CD14-positive monocyte (primary cell): ENCODE results near the gene SPNS3. TPM values are rescaled to one million over a fixed set of nuclear protein-coding genes. Genes with fewer than 3 reads are reported as not detected.

ENCODE experiments used
- DNase-seq, 3 donors: peaks; one replicate each; pipeline ENCODE4 v3.0.0-alpha.2; 2011 to 2022
- H2AFZ ChIP-seq: 2 replicates; pipeline ENCODE4 v1.6.0; 2012; ENCODE audit warnings: mild to moderate bottlenecking, low read depth, low read length, inconsistent platforms; ENCODE audit not compliant: insufficient read depth, poor library complexity, severe bottlenecking
- H3K27ac ChIP-seq, 2 donors: 1 replicate in 1 of 2; 2 replicates in 1 of 2; pipeline ENCODE4 v1.5.1; 2012 to 2013; ENCODE audit warnings: low read length in 2 of 2, control low read depth in 1 of 2, inconsistent platforms in 1 of 2, low read depth in 1 of 2, mild to moderate bottlenecking in 1 of 2
- H3K27me3 ChIP-seq, 2 donors: one replicate each; pipeline versions ENCODE4 v1.6.0 to v1.6.1; 2011 to 2013; ENCODE audit warnings: low read length in 2 of 2; ENCODE audit not compliant: control insufficient read depth in 2 of 2, insufficient read depth in 2 of 2
- H3K36me3 ChIP-seq, 2 donors: replicated peaks in 1 of 2; 1 replicate in 1 of 2; 2 replicates in 1 of 2; pipeline versions ENCODE4 v1.5.1 to v1.6.1; 2012 to 2013; ENCODE audit warnings: low read length in 2 of 2, control low read depth in 1 of 2, inconsistent platforms in 1 of 2, mild to moderate bottlenecking in 1 of 2; ENCODE audit not compliant: insufficient read depth in 2 of 2, control insufficient read depth in 1 of 2
- H3K4me1 ChIP-seq, 2 donors: 1 replicate in 1 of 2; 2 replicates in 1 of 2; pipeline versions ENCODE4 v1.5.1 to v1.6.1; 2012 to 2013; ENCODE audit warnings: low read length in 2 of 2, control low read depth in 1 of 2, inconsistent platforms in 1 of 2, mild to moderate bottlenecking in 1 of 2, moderate library complexity in 1 of 2; ENCODE audit not compliant: insufficient read depth in 2 of 2, control insufficient read depth in 1 of 2
- H3K4me2 ChIP-seq: replicated peaks from 2 replicates; pipeline ENCODE3; 2012; ENCODE audit warnings: low read length, moderate library complexity, mild to moderate bottlenecking; ENCODE audit not compliant: poor library complexity, severe bottlenecking; ENCODE audit errors: extremely low read depth
- H3K4me3 ChIP-seq, 3 experiments: fragments of 200-600 bp in 1 of 3; sonication (generic) in 1 of 3; replicated peaks in 1 of 3; 1 replicate in 2 of 3; 2 replicates in 1 of 3; pipeline ENCODE4 v1.5.1; 2011 to 2013; ENCODE audit warnings: low read length in 3 of 3, mild to moderate bottlenecking in 3 of 3, control low read depth in 2 of 3, low read depth in 2 of 3, inconsistent platforms in 1 of 3, moderate library complexity in 1 of 3
- H3K79me2 ChIP-seq: 2 replicates; pipeline ENCODE4 v1.6.0; 2012; ENCODE audit warnings: mild to moderate bottlenecking, control low read depth, inconsistent platforms, low read length, moderate library complexity; ENCODE audit not compliant: insufficient read depth
- H3K9ac ChIP-seq: 2 replicates; pipeline ENCODE4 v1.6.0; 2017; ENCODE audit warnings: low read length, mild to moderate bottlenecking; ENCODE audit not compliant: insufficient read depth, poor library complexity, severe bottlenecking
- H3K9me3 ChIP-seq, 2 donors: replicated peaks in 1 of 2; 1 replicate in 1 of 2; 2 replicates in 1 of 2; pipeline versions ENCODE4 v1.5.1 to v1.6.1; 2012 to 2013; ENCODE audit warnings: low read length in 2 of 2, control low read depth in 1 of 2; ENCODE audit not compliant: control insufficient read depth in 1 of 2, insufficient read depth in 1 of 2
- H4K20me1 ChIP-seq: 2 replicates; pipeline ENCODE4 v1.6.0; 2012; ENCODE audit warnings: mild to moderate bottlenecking, low read length, control low read depth, moderate library complexity; ENCODE audit not compliant: insufficient read depth
- H3K27ac Mint-ChIP-seq, 7 donors: one replicate each; pipeline ENCODE4 v1.8.0; 2020; ENCODE audit warnings: mild to moderate bottlenecking in 7 of 7, mixed read lengths in 7 of 7, moderate library complexity in 6 of 7, inconsistent platforms in 2 of 7
- H3K27me3 Mint-ChIP-seq, 3 donors: one replicate each; pipeline ENCODE4 v1.8.0; 2021 to 2022; ENCODE audit warnings: low read depth in 3 of 3, mild to moderate bottlenecking in 3 of 3, mixed read lengths in 3 of 3, moderate library complexity in 3 of 3, inconsistent platforms in 1 of 3
- H3K36me3 Mint-ChIP-seq, 2 donors: one replicate each; pipeline ENCODE4 v1.8.0; 2020; ENCODE audit warnings: mixed read lengths in 2 of 2, inconsistent platforms in 1 of 2, mild to moderate bottlenecking in 1 of 2
- H3K4me1 Mint-ChIP-seq: one replicate; pipeline ENCODE4 v1.8.0; 2020; ENCODE audit warnings: mild to moderate bottlenecking, mixed read lengths
- H3K4me3 Mint-ChIP-seq, 2 donors: one replicate each; pipeline ENCODE4 v1.8.0; 2020; ENCODE audit warnings: mild to moderate bottlenecking in 2 of 2, mixed read lengths in 2 of 2, moderate library complexity in 1 of 2
- H3K9me3 Mint-ChIP-seq, 7 donors: one replicate each; pipeline ENCODE4 v1.8.0; 2020 to 2022; ENCODE audit warnings: mixed read lengths in 7 of 7, mild to moderate bottlenecking in 6 of 7, moderate library complexity in 6 of 7, inconsistent platforms in 2 of 7
- WGBS: methylation state at CpG from one replicate; pipeline ENCODE4 v1.1.5; 2013; ENCODE audit warnings: missing lambda C conversion rate; ENCODE audit not compliant: insufficient coverage; 5-methylcytosine and 5-hydroxymethylcytosine counted together
- intact Hi-C, 2 donors: fragments of 100-400 bp; cut with micrococcal nuclease; formaldehyde crosslinking; loops; one replicate each; pipeline versions ENCODE4 v1.15.0 to v1.15.1; 2023
- polyA plus RNA-seq, 3 donors: library from polyadenylated mRNA; depleted of rRNA in 1 of 3; unstranded in 2 of 3; stranded (reverse) in 1 of 3; fragments of 300-500 nt in 2 of 3; fragments of >200 nt in 1 of 3; fragmentation: Illumina TruSeq in 2 of 3; gene quantifications; 1 replicate in 2 of 3; 2 replicates in 1 of 3; pipeline ENCODE4 v1.2.3, GENCODE V29; 2012 to 2021
- TF ChIP-seq, protein P1 (sequence below): fragments of 200-600 bp; IDR thresholded peaks from one replicate; pipeline ENCODE4 v1.8.0; 2022; ENCODE audit warnings: antibody characterized with exemption, mild to moderate bottlenecking

The SPNS3 gene
- polyA plus RNA-seq, 3 donors = 2.3 to 5.7 (median 4.5) TPM

DNA sequence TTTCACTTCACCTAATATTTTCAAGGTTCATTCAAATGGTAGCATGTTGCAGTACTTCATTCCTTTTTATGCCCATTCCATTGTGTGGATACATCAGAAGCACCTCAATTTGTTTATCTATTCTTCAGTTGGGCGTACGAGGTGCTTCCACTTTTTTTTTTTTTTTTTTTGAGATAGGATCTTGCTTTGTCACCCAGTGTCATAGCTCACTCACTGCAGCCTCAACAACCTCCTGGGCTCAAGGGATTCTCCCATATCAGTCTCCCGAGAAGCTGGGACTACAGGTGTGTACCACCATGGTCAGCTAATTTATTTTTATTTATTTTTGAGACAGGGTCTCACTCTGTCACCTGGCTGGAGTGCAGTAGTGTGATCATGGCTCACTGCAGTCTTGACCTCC, 22.5 kb upstream of the SPNS3 start:
- Mint-ChIP-seq H3K4me1 (peaks cover 12% of the 10 kb centered on the region), H3K36me3 (no peaks in the 10 kb centered on the region), H3K9me3 (peaks cover 0 to 1% (median 0%) of the 10 kb centered on the region in 7 donors), H3K4me3 (no peak overlapping the region), H3K27me3 (peaks cover 11 to 18% (median 15%) of the 10 kb centered on the region in 3 donors), H3K27ac (no peak overlapping the region)
- no peak for DNase-seq
- Histone ChIP-seq H3K4me1 (peaks cover 5 to 9% of the 10 kb centered on the region in 2 donors), H3K9me3 (no peaks in the 10 kb centered on the region), H3K9ac (no peak overlapping the region), H2AFZ (no peak overlapping the region), H3K27me3 (no peaks in the 10 kb centered on the region), H3K4me3 (no peak overlapping the region), H3K27ac (no peak overlapping the region), H4K20me1 (no peaks in the 10 kb centered on the region), H3K4me2 (no peak overlapping the region), H3K79me2 (no peaks in the 10 kb centered on the region), H3K36me3 (no peaks in the 10 kb centered on the region)
- intact Hi-C loops = loop anchor here (5.0 kb wide), 1 partner anchor 194 kb away; no protein-coding TSS in a partner anchor
- no CpG with 5 or more reads among the region's 3 CpGs for WGBS
- TF ChIP-seq, protein P1, sequence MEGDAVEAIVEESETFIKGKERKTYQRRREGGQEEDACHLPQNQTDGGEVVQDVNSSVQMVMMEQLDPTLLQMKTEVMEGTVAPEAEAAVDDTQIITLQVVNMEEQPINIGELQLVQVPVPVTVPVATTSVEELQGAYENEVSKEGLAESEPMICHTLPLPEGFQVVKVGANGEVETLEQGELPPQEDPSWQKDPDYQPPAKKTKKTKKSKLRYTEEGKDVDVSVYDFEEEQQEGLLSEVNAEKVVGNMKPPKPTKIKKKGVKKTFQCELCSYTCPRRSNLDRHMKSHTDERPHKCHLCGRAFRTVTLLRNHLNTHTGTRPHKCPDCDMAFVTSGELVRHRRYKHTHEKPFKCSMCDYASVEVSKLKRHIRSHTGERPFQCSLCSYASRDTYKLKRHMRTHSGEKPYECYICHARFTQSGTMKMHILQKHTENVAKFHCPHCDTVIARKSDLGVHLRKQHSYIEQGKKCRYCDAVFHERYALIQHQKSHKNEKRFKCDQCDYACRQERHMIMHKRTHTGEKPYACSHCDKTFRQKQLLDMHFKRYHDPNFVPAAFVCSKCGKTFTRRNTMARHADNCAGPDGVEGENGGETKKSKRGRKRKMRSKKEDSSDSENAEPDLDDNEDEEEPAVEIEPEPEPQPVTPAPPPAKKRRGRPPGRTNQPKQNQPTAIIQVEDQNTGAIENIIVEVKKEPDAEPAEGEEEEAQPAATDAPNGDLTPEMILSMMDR = no peak

DNA sequence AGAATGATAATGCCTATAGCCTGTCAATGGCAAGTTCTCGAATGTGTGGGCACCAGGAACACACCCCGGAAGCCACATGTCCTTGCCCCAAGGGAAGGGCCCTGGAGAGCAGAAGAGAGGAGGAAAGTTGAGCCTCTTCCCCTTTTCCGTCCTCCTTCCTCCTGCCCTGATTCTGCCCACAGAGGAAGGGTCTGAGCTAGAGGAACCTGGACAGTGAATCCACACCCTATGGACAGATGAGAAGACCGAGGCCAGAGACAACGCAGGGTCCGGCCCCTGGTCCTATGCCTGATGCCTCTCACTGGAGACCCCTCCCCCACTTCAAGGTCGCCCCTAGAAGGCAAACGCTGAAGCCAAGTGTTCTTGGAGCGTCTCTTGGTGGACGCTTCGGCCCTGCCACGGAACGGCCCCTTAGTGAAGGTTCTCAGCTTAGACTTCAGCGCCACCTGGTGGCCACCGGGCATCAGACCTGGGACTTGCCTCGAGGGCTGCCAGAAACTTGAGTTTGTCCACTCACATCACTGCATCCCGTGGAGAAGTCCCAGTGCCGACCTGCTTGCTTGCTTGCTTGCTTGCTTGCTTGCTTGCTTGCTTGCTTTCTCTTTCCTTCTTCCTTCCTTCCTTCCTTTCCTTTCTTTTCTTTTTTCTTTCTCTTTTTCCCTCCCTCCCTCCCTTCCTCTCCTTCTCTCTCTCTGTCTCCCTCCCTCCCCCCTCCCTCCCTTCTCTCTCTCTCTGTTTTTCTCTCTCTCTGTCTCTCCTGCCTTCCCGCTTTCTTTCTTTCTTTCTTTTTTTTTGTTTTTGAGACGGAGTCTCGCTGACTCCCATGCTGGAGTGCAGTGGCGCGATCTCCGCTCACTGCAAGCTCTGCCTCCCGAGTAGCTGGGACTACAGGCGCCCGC, 20.6 kb upstream of the SPNS3 start:
- H2AFZ ChIP-seq = peak overlapping the region; percentile 71
- H3K27ac ChIP-seq = peak overlapping the region; percentile 11 to 64
- Mint-ChIP-seq H3K27me3 (peaks cover 11 to 16% (median 15%) of the 10 kb centered on the region in 3 donors), H3K36me3 (no peaks in the 10 kb centered on the region), H3K9me3 (peaks cover 0 to 1% (median 0%) of the 10 kb centered on the region in 7 donors), H3K27ac (peak overlapping the region; percentile 59 to 93 (median 85)), H3K4me3 (peak overlapping the region; percentile 73 to 76), H3K4me1 (peaks cover 18% of the 10 kb centered on the region)
- no peaks in the 10 kb centered on the region for H3K27me3 ChIP-seq
- peak overlapping the region; percentile 68 for H3K4me2 ChIP-seq
- peaks cover 9% of the 10 kb centered on the region in 2 donors for H3K4me1 ChIP-seq
- H3K4me3 ChIP-seq = peak overlapping the region in 1 of 3 experiments; percentile 63
- H3K36me3 ChIP-seq = no peaks in the 10 kb centered on the region
- peak; percentile 82 to 85 (median 83) for DNase-seq
- TF ChIP-seq, protein P1 = peak; percentile 79
- H3K9ac ChIP-seq = no peak overlapping the region
- intact Hi-C loops = loop anchor here (2.0 to 5.0 kb wide), 2 partner anchors 196 to 212 kb away; no protein-coding TSS in a partner anchor
- H4K20me1 ChIP-seq = no peaks in the 10 kb centered on the region
- H3K9me3 ChIP-seq = no peaks in the 10 kb centered on the region
- H3K79me2 ChIP-seq = no peaks in the 10 kb centered on the region
- 3% methylated on average over 14 of the region's 27 CpGs for WGBS
